Gastrocnemius medialis (tissue), 4 donors: Measurements from ENCODE around the gene ZNF683. TPM values are rescaled to one million over a fixed set of nuclear protein-coding genes. Genes with fewer than 3 reads are reported as not detected.

ENCODE experiments used
- ATAC-seq, 2 donors: fragments of 150-250 bp; one replicate each; pipeline ENCODE4 v1.9.1; 2016
- DNase-seq, 2 donors: peaks; one replicate each; pipeline ENCODE4 v3.0.0-alpha.2; 2019
- H3K27ac ChIP-seq, 4 donors: fragments of 200-600 bp; sonication (generic); 1 replicate in 1 of 4; 2 replicates in 3 of 4; pipeline ENCODE4 v1.5.1; 2016 to 2018; ENCODE audit warnings: mild to moderate bottlenecking in 2 of 4, moderate library complexity in 1 of 4
- H3K27me3 ChIP-seq, 3 donors: fragments of 200-600 bp; sonication (generic) in 2 of 3; 1 replicate in 1 of 3; 2 replicates in 2 of 3; pipeline versions ENCODE4 v1.5.1 to v1.6.0; 2016 to 2019; ENCODE audit warnings: mild to moderate bottlenecking in 1 of 3, moderate library complexity in 1 of 3
- H3K36me3 ChIP-seq, 2 donors: fragments of 200-600 bp; sonication (generic) in 1 of 2; one replicate each; pipeline ENCODE4 v1.5.1; 2017 to 2018
- H3K4me1 ChIP-seq, 2 donors: fragments of 200-600 bp; sonication (generic) in 1 of 2; one replicate each; pipeline ENCODE4 v1.5.1; 2016 to 2017; ENCODE audit warnings: mild to moderate bottlenecking in 2 of 2
- H3K4me3 ChIP-seq, 4 donors: fragments of 200-600 bp; sonication (generic) in 3 of 4; 1 replicate in 1 of 4; 2 replicates in 3 of 4; pipeline ENCODE4 v1.5.1; 2016 to 2019; ENCODE audit warnings: mild to moderate bottlenecking in 2 of 4
- H3K9me3 ChIP-seq, 3 donors: fragments of 200-600 bp; sonication (generic) in 2 of 3; 1 replicate in 1 of 3; 2 replicates in 2 of 3; pipeline ENCODE4 v1.5.1; 2016 to 2019
- POLR2A ChIP-seq, 2 donors: fragments of 450-650 bp; IDR thresholded peaks; one replicate each; pipeline ENCODE4 v1.6.1; 2017; ENCODE audit warnings: antibody characterized with exemption in 2 of 2, mild to moderate bottlenecking in 2 of 2, moderate library complexity in 2 of 2
- in situ Hi-C, 4 donors: fragments of 200-750 bp; cut with MboI; loops; one replicate each; pipeline versions ENCODE4 v1.15.0 to v1.8.0; 2017; ENCODE audit warnings: low sequenced_read_pairs in 4 of 4
- intact Hi-C: fragments of 100-400 bp; cut with DNase I; formaldehyde crosslinking; loops from one replicate; pipeline ENCODE4 v1.15.1; 2023; ENCODE audit warnings: low total_unique reads
- total RNA-seq, 4 donors: library from RNA; depleted of rRNA; stranded (reverse); fragments of >200 nt; gene quantifications; one replicate each; pipeline versions ENCODE4 v1.1.0 to v1.2.3, GENCODE V29; 2016
- TF ChIP-seq, protein P1 (sequence below), 5 experiments: fragments of 450-650 bp in 3 of 5; fragments of 200-600 bp in 2 of 5; sonication (generic) in 2 of 5; IDR thresholded peaks in 4 of 5; conservative IDR thresholded peaks in 1 of 5; 1 replicate in 4 of 5; 2 replicates in 1 of 5; pipeline ENCODE4 v1.5.1; 2016 to 2019; ENCODE audit warnings: antibody characterized with exemption in 5 of 5, mild to moderate bottlenecking in 3 of 5, moderate library complexity in 3 of 5

Gene ZNF683
- total RNA-seq, 4 donors from 2014 or later, result not detected

DNA sequence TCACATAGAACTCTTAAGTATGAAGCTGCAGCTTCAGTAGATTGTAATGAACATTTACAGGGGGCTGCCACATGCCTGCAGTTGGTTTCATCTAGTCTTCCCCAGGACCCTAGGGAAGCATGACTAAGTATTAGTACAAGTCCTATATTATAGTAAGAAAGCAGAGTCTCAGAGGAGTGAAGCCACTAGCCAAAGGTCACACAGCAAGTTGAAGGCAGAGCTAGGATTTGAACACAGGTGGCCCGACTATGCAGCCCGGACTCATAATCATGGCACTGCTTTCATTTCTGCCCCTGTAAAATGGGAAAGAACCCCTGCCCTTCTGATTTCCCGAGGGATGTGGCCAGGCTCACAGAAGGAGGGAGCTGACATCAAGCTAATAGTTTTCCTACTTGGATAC, 10.2 kb downstream of the ZNF683 start:
- DNase-seq, result no peak
- H3K9me3 ChIP-seq, result no peaks in the 10 kb centered on the region
- intact Hi-C loops (no loop called here), in situ Hi-C loops (no loop called here)
- peaks cover 35 to 47% (median 38%) of the 10 kb centered on the region in 3 donors for H3K27me3 ChIP-seq
- H3K27ac ChIP-seq, result no peak overlapping the region
- ATAC-seq, result no peak
- TF ChIP-seq POLR2A (IDR thresholded peaks at IDR 0.05), result no peak
- TF ChIP-seq, protein P1, sequence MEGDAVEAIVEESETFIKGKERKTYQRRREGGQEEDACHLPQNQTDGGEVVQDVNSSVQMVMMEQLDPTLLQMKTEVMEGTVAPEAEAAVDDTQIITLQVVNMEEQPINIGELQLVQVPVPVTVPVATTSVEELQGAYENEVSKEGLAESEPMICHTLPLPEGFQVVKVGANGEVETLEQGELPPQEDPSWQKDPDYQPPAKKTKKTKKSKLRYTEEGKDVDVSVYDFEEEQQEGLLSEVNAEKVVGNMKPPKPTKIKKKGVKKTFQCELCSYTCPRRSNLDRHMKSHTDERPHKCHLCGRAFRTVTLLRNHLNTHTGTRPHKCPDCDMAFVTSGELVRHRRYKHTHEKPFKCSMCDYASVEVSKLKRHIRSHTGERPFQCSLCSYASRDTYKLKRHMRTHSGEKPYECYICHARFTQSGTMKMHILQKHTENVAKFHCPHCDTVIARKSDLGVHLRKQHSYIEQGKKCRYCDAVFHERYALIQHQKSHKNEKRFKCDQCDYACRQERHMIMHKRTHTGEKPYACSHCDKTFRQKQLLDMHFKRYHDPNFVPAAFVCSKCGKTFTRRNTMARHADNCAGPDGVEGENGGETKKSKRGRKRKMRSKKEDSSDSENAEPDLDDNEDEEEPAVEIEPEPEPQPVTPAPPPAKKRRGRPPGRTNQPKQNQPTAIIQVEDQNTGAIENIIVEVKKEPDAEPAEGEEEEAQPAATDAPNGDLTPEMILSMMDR (IDR thresholded peaks at IDR 0.05 in 4 of 5, conservative IDR thresholded peaks at IDR 0.05 in 1 of 5), result no peak
- H3K4me3 ChIP-seq, result no peak overlapping the region
- H3K4me1 ChIP-seq, result peaks cover 0 to 5% of the 10 kb centered on the region in 2 donors
- H3K36me3 ChIP-seq, result no peaks in the 10 kb centered on the region

DNA sequence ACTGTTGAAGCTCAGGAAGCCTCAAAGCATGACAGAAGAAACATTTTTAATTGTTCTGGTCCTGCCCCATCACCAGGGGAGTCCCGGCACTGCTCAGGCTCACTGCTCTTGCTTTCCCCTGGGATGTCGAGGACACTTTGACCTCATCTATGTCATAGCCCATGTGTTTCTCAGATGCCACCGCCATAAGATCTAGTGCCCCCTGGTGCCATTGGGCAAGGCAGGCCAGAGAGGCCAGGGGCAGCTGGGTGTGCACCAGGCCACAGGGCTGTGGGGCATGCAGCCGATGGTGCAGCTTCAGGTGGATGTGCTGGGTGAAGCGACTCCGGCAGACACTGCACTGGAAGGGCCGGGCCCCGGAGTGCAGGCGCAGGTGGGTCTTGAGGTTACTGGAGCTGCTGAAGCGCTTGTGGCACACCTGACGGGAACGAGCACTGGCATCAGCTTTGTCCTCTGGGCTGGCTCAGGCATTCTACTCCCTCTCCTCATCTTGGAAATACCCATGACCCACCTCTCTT, 10.9 kb downstream of the ZNF683 start:
- in situ Hi-C loops, result no loop called here
- Histone ChIP-seq H3K4me1 (peaks cover 0 to 5% of the 10 kb centered on the region in 2 donors), H3K27ac (no peak overlapping the region), H3K36me3 (no peaks in the 10 kb centered on the region), H3K4me3 (no peak overlapping the region), H3K9me3 (no peaks in the 10 kb centered on the region), H3K27me3 (peaks cover 35 to 47% (median 38%) of the 10 kb centered on the region in 3 donors)
- intact Hi-C loops, result no loop called here
- ATAC-seq (no peak), DNase-seq (no peak)
- TF ChIP-seq, protein P1 (IDR thresholded peaks at IDR 0.05 in 4 of 5, conservative IDR thresholded peaks at IDR 0.05 in 1 of 5), result no peak
- no peak for TF ChIP-seq POLR2A (IDR thresholded peaks at IDR 0.05)

DNA sequence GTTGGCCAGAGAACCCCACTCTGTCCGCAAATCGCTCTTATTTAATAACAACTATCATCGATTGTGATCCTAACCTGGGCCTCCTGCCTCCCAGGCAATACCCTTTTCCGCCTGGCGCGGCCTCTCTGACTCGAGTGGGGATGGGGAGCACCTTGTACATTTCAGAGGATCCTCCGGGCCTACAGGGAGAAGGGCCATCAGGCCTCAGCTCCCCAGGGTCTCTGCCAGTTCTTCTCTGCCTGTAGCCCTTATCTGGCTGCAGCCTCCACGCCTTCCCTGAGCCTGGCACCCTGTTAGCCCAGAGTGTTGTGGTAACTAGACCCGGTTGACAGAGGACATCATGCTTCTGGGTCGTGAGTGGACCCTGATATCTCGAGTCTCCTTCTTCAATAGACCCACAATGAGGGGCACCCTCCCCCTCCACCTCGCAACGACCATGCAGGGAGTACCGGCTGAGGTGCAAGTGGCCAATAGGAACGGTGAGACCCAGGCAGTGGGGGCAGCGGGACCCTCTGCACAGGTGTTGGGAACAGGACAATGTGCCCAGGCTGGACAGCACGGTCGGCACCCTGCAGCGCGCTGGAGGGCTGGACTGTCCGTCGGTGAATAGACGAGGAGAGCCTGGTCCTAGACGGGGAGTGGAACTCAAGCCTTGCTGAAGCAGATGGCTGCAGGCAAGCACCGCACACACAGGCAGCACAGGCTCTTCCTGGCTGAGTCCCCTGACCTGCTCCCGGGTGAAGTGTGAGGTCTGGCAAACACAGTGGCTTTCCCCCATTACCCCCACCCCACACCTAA, 11.5 kb downstream of the ZNF683 start:
- intact Hi-C loops, result no loop called here
- peak overlapping the region in 3 of 4 donors; percentile 13 to 20 (median 13) for H3K4me3 ChIP-seq
- in situ Hi-C loops, result no loop called here

DNA sequence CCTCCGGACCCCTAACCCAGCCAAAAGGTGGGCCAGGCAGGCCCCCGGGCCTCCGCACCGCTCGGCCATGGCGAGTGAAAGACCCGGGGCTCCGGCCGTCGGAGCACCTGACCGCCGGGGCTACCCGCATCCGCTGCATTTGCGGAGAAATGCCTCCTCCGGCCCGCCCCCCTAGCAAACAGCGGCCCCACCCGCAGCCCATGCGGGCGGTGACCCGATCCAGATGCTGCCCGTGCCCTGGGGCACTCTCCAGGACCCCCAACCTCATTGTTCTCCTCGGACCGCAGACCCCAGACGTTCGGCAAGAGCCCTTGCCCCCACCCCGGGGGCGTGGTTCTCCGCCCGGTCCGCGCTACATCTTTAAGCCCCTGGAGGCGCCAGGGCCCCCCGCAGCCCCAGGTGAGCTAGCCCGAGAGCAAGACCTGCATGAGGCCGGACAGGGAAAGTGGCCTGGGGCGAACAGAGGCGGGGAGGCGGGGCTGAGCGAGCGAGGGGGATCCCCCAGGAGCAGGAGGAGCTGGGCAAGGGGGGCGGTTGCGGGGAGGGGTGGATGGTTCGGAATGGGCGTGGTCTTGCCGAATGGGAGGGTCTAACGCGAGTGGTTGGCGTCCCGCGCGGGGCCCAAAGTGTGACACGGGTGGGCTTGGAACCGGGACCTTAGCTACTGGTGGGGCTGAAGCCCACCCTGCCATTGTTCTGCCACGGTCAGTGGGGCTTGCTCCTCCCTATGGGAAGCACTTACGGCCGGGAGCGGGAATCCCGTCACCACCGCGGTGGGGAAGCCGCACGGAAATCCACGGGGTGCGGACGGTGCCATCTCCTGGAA, 12.4 kb downstream of the ZNF683 start:
- peaks cover 35 to 47% (median 38%) of the 10 kb centered on the region in 3 donors for H3K27me3 ChIP-seq
- no peak for ATAC-seq
- no peak for DNase-seq
- intact Hi-C loops, result no loop called here
- H3K27ac ChIP-seq, result no peak overlapping the region
- H3K4me3 ChIP-seq, result peak overlapping the region in 3 of 4 donors; percentile 13 to 20 (median 13)
- in situ Hi-C loops, result no loop called here
- no peaks in the 10 kb centered on the region for H3K36me3 ChIP-seq
- H3K9me3 ChIP-seq, result no peaks in the 10 kb centered on the region
- TF ChIP-seq POLR2A (IDR thresholded peaks at IDR 0.05), result no peak
- TF ChIP-seq, protein P1 (IDR thresholded peaks at IDR 0.05 in 4 of 5, conservative IDR thresholded peaks at IDR 0.05 in 1 of 5), result no peak
- peaks cover 0 to 5% of the 10 kb centered on the region in 2 donors for H3K4me1 ChIP-seq

More for the DNA sequence above, 11.5 kb downstream of the ZNF683 start:
- H3K27ac ChIP-seq, result no peak overlapping the region
- ATAC-seq (no peak), DNase-seq (no peak)
- no peaks in the 10 kb centered on the region for H3K9me3 ChIP-seq
- TF ChIP-seq POLR2A (IDR thresholded peaks at IDR 0.05), result no peak
- peaks cover 35 to 47% (median 38%) of the 10 kb centered on the region in 3 donors for H3K27me3 ChIP-seq
- peaks cover 0 to 5% of the 10 kb centered on the region in 2 donors for H3K4me1 ChIP-seq
- H3K36me3 ChIP-seq, result no peaks in the 10 kb centered on the region
